Left kidney (tissue), 8 donors: ENCODE data around the gene ZNF471. TPM values are rescaled to one million over a fixed set of nuclear protein-coding genes. Genes with fewer than 3 reads are reported as not detected.

Experiments used
- DNase-seq: peaks from one replicate; pipeline ENCODE4 v3.0.0-alpha.2; 2013
- long read RNA-seq, 8 donors: transcript quantifications; one replicate each; lab custom pipeline, GENCODE V29; 2026
- polyA plus RNA-seq: library from polyadenylated mRNA; unstranded; fragments of 120-200 nt; gene quantifications from one replicate; pipeline ENCODE4 v1.2.1, GENCODE V29; 2013; ENCODE audit not compliant: insufficient read length

Gene ZNF471
- polyA plus RNA-seq: 39.1 TPM
- long read RNA-seq, donor 1, full-length matches to known transcripts: 2 of 2 reads
- long read RNA-seq, donor 1, partial matches to known transcripts: 0 of 2 reads
- long read RNA-seq, donor 1, other reads (novel, unspliced or antisense): 0 of 2 reads
- long read RNA-seq, donor 2, full-length matches to known transcripts: 4 of 4 reads
- long read RNA-seq, donor 2, partial matches to known transcripts: 0 of 4 reads
- long read RNA-seq, donor 2, other reads (novel, unspliced or antisense): 0 of 4 reads
- long read RNA-seq, donor 3, full-length matches to known transcripts: 2 of 2 reads
- long read RNA-seq, donor 3, partial matches to known transcripts: 0 of 2 reads
- long read RNA-seq, donor 3, other reads (novel, unspliced or antisense): 0 of 2 reads
- long read RNA-seq, donor 4: 0 reads
- long read RNA-seq, donor 5, full-length matches to known transcripts: 1 of 1 reads
- long read RNA-seq, donor 5, partial matches to known transcripts: 0 of 1 reads
- long read RNA-seq, donor 5, other reads (novel, unspliced or antisense): 0 of 1 reads
- long read RNA-seq, donor 6: 0 reads
- long read RNA-seq, donor 7, full-length matches to known transcripts: 1 of 1 reads
- long read RNA-seq, donor 7, partial matches to known transcripts: 0 of 1 reads
- long read RNA-seq, donor 7, other reads (novel, unspliced or antisense): 0 of 1 reads
- long read RNA-seq, donor 8: 0 reads

- DNase-seq: peak; percentile 98
Observed at GRCh38 chr19:56507446-56508289, at the start of gene ZNF471. TSS of gene ZNF471 (plus strand) at chr19:56507855. CDS start at chr19:56511572, 3,717 bp downstream.

- DNase-seq: no peak
Observed at GRCh38 chr19:56474308-56474707, 33.3 kb upstream of the ZNF471 start.

GRCh38 chr19:56476093-56476492 lies 31.6 kb upstream of the ZNF471 start:
- DNase-seq: no peak

GRCh38 chr19:56476651-56477428 lies 30.8 kb upstream of the ZNF471 start, which contains the start of gene ZNF667:
TSS of gene ZNF667 (minus strand) at chr19:56477345. CDS start at chr19:56462370, 14,975 bp downstream.
- peak; percentile 57 for DNase-seq

- peak; percentile 90 for DNase-seq
Observed at GRCh38 chr19:56477429-56478338, 30.0 kb upstream of the ZNF471 start.

GRCh38 chr19:56491399-56491798 lies 16.3 kb upstream of the ZNF471 start:
- no peak for DNase-seq

- no peak for DNase-seq
Observed at GRCh38 chr19:56504581-56504980, 3.1 kb upstream of the ZNF471 start.

- no peak for DNase-seq
Observed at GRCh38 chr19:56508290-56508778, 679 bp downstream of the ZNF471 start.

- no peak for DNase-seq
Observed at GRCh38 chr19:56525214-56525860, 17.7 kb downstream of the ZNF471 start.

GRCh38 chr19:56537442-56537841 lies 29.8 kb downstream of the ZNF471 start:
- DNase-seq: no peak

- DNase-seq: peak; percentile 88
Observed at GRCh38 chr19:56538254-56538760, 30.7 kb downstream of the ZNF471 start.

GRCh38 chr19:56538761-56539263 lies 31.2 kb downstream of the ZNF471 start, which contains the start of gene ZFP28:
TSS of gene ZFP28 (plus strand) at chr19:56538948. CDS start at chr19:56539019, 71 bp downstream.
- no peak for DNase-seq

GRCh38 chr19:56543776-56544175 lies 36.1 kb downstream of the ZNF471 start:
- no peak for DNase-seq

GRCh38 chr19:56547535-56547934 lies 39.9 kb downstream of the ZNF471 start:
- no peak for DNase-seq

- no peak for DNase-seq
Observed at GRCh38 chr19:56554272-56554869, 46.7 kb downstream of the ZNF471 start.

GRCh38 chr19:56562766-56563165 lies 55.1 kb downstream of the ZNF471 start:
- no peak for DNase-seq

- DNase-seq: no peak
Observed at GRCh38 chr19:56566904-56567273, 59.2 kb downstream of the ZNF471 start.

GRCh38 chr19:56567274-56568120 lies 59.8 kb downstream of the ZNF471 start, which contains the start of gene ZNF470:
TSS of gene ZNF470 (plus strand) at chr19:56567468. CDS start at chr19:56570312, 2,844 bp downstream.
- peak; percentile 90 for DNase-seq
